Psoas muscle (tissue), 8 donors: ENCODE data around the gene IZUMO4. TPM values are rescaled to one million over a fixed set of nuclear protein-coding genes. Genes with fewer than 3 reads are reported as not detected.
A peak's percentile ranks its signal among the peaks of the same experiment; 100 is the strongest.

Source experiments
- ATAC-seq, 4 donors: fragments of 200-7000 bp; cut with Tn5 transposase; one replicate each; pipeline ENCODE4 v1.9.1; 2020; ENCODE audit warnings: moderate library complexity in 3 of 4, mild to moderate bottlenecking in 2 of 4
- DNase-seq, 2 donors: peaks; one replicate each; pipeline ENCODE4 v3.0.0-alpha.2; 2020
- H3K27ac ChIP-seq: fragments of 200-600 bp; one replicate; pipeline ENCODE4 v1.8.0; 2022
- H3K27me3 ChIP-seq, 3 donors: fragments of 200-600 bp in 1 of 3; one replicate each; pipeline versions ENCODE4 v1.6.1 to v1.8.0; 2013 to 2022; ENCODE audit warnings: low read length in 2 of 3, mild to moderate bottlenecking in 2 of 3, moderate library complexity in 1 of 3; ENCODE audit not compliant: insufficient read depth in 3 of 3
- H3K36me3 ChIP-seq, 2 donors: fragments of 200-600 bp in 1 of 2; one replicate each; pipeline versions ENCODE4 v1.6.1 to v1.8.0; 2013 to 2022; ENCODE audit warnings: low read depth in 1 of 2, mild to moderate bottlenecking in 1 of 2, moderate library complexity in 1 of 2; ENCODE audit not compliant: insufficient read depth in 1 of 2
- H3K4me1 ChIP-seq: fragments of 200-600 bp; one replicate; pipeline ENCODE4 v1.8.0; 2022
- H3K4me3 ChIP-seq: fragments of 200-600 bp; one replicate; pipeline ENCODE4 v1.8.0; 2022; ENCODE audit warnings: mild to moderate bottlenecking
- H3K9me3 ChIP-seq: fragments of 200-600 bp; one replicate; pipeline ENCODE4 v1.8.0; 2022
- WGBS, 3 donors: extraction: QIAGEN DNeasy Blood & Tissue Kit; methylation state at CpG; one replicate each; pipeline versions ENCODE4 v1.1.6 to v1.1.7; 2013; 5-methylcytosine and 5-hydroxymethylcytosine counted together
- intact Hi-C, 2 donors: fragments of 100-400 bp; cut with DNase I; formaldehyde crosslinking; loops; one replicate each; pipeline versions ENCODE4 v1.11.0 to v1.14.2; 2022
- polyA plus RNA-seq, 3 donors: library from polyadenylated mRNA; stranded (reverse); fragments of 200-250 nt; gene quantifications; one replicate each; pipeline ENCODE4 v1.2.3, GENCODE V29; 2013
- total RNA-seq, 4 donors: library from RNA; stranded (reverse); fragmentation: NEBNext Ultra II Directional in 2 of 4; extraction: Animal tissue kit (Norgen Biotek cat#: 25700) in 2 of 4; gene quantifications; one replicate each; pipeline versions ENCODE4 v1.2.1 to v1.2.4, GENCODE V29; 2021 to 2023
- TF ChIP-seq, protein P1 (sequence below): fragments of 200-600 bp; IDR thresholded peaks from one replicate; pipeline ENCODE4 v1.8.0; 2022; ENCODE audit warnings: antibody characterized with exemption
- donor health status: healthy with polysubstance abuse.
- donor health status: DM: no; HTN: no; CAD: no; lungs with moderate emphysema.
- donor health status: Bipolar disorder and iron deficiency.
- donor health status: healthy.
- donor health status: DM: yes; HTN: yes; CAD: no.
- donor health status: DM: no; HTN: no; CAD: no.
- donor health status: DM: no; HTN: no; CAD: no.
- donor health status: DM: yes; HTN: yes; CAD: no.

The IZUMO4 gene
- total and polyA plus RNA-seq, 7 donors: 0.69 to 3.0 (median 1.6) TPM

- 82 to 85% (median 83%) methylated on average over 23 of the region's 23 CpGs for WGBS, 3 donors
- no peaks in the 10 kb centered on the region for H3K9me3 ChIP-seq
- DNase-seq (no peak), ATAC-seq (peak in 1 of 4 donors; percentile 7)
- H3K4me3 ChIP-seq: no peak overlapping the region
- H3K27me3 ChIP-seq: no peaks in the 10 kb centered on the region
- H3K4me1 ChIP-seq: no peaks in the 10 kb centered on the region
- intact Hi-C loops: no loop called here
- H3K27ac ChIP-seq: no peak overlapping the region
- H3K36me3 ChIP-seq: peaks cover 3 to 100% of the 10 kb centered on the region in 2 donors
- TF ChIP-seq, protein P1, sequence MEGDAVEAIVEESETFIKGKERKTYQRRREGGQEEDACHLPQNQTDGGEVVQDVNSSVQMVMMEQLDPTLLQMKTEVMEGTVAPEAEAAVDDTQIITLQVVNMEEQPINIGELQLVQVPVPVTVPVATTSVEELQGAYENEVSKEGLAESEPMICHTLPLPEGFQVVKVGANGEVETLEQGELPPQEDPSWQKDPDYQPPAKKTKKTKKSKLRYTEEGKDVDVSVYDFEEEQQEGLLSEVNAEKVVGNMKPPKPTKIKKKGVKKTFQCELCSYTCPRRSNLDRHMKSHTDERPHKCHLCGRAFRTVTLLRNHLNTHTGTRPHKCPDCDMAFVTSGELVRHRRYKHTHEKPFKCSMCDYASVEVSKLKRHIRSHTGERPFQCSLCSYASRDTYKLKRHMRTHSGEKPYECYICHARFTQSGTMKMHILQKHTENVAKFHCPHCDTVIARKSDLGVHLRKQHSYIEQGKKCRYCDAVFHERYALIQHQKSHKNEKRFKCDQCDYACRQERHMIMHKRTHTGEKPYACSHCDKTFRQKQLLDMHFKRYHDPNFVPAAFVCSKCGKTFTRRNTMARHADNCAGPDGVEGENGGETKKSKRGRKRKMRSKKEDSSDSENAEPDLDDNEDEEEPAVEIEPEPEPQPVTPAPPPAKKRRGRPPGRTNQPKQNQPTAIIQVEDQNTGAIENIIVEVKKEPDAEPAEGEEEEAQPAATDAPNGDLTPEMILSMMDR: no peak
These were observed 16.0 kb downstream of the IZUMO4 start for GRCh38 chr19:2112516-2113320.

DNA sequence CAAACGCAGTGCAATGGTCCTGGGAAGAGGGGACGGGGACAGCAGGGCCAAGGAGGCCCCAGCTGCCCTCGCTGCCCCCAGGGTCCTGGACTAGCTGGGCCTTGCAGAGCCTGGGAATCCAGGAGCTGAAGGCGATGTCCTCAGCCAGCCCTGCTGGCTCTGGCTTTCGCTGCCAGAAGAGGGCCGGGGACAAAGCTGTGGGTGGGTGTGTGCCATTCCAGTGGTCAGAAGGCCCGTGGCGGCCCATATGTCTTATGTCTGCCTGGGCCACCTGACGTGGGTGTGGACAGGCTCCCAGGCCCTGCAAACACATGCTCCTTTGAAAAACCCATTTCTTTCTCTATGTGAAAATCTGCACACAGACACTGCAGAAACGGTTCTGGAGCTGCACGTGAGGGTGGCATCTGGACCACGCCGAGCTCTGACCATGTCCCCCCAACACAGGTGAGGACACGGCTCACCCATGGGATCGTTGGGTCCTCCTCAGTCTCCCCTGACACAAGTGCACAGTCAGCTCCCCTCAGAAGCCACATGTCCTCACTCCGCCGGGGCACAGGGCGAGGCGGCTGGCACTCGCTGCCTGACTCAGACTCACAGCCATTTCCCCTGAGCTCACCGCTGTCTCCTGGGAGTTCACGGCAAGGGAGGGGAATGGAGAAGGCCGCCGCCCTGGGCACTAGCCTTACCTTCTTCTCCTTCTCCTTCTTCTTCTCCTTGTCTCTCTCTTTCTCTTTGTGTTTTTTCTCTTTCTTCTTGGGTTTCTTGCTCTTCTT lies 16.9 kb downstream of the IZUMO4 start:
- TF ChIP-seq, protein P1: no peak
- no peak for DNase-seq
- no peaks in the 10 kb centered on the region for H3K9me3 ChIP-seq
- peak in 1 of 4 donors; percentile 36 for ATAC-seq
- H3K36me3 ChIP-seq: peaks cover 3 to 100% of the 10 kb centered on the region in 2 donors
- no peaks in the 10 kb centered on the region for H3K27me3 ChIP-seq
- H3K4me3 ChIP-seq: no peak overlapping the region
- no peak overlapping the region for H3K27ac ChIP-seq
- intact Hi-C loops: no loop called here
- 87 to 92% (median 89%) methylated on average over 23 to 24 of the region's 24 CpGs for WGBS, 3 donors
- H3K4me1 ChIP-seq: no peaks in the 10 kb centered on the region

DNA sequence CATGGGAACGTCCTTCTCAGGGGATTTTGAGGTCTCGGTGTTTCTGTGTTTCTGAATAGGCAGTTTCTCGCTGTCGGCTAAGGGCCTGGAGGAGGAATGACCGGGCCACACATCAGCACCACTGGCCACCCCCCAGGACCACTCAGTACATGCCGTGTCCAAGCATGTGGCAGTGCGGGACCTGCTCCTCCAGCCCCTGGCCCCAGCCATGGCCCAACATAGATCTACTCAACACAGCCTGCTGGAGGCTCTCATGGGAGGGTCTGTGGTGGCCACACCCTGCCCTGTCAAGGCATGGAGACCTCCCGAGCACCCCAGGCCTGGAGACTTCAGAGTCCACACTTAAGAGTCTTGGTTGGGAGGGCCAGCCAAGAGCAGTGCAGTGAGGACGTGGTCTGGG lies 17.5 kb downstream of the IZUMO4 start:
- TF ChIP-seq, protein P1: no peak
- ATAC-seq (no peak), DNase-seq (no peak)
- Histone ChIP-seq H3K4me1 (no peaks in the 10 kb centered on the region), H3K4me3 (no peak overlapping the region), H3K27me3 (no peaks in the 10 kb centered on the region), H3K9me3 (no peaks in the 10 kb centered on the region), H3K27ac (no peak overlapping the region), H3K36me3 (peaks cover 3 to 100% of the 10 kb centered on the region in 2 donors)
- WGBS, 3 donors: 91 to 95% (median 91%) methylated on average over 9 of the region's 9 CpGs
- intact Hi-C loops: no loop called here

- ATAC-seq (no peak), DNase-seq (no peak)
- TF ChIP-seq, protein P1: no peak
- peaks cover 3 to 100% of the 10 kb centered on the region in 2 donors for H3K36me3 ChIP-seq
- WGBS, 3 donors: 94 to 96% (median 94%) methylated on average over 21 of the region's 21 CpGs
- no peaks in the 10 kb centered on the region for H3K4me1 ChIP-seq
- H3K9me3 ChIP-seq: no peaks in the 10 kb centered on the region
- intact Hi-C loops: no loop called here
- no peak overlapping the region for H3K27ac ChIP-seq
- H3K4me3 ChIP-seq: no peak overlapping the region
- H3K27me3 ChIP-seq: no peaks in the 10 kb centered on the region
These were observed 18.1 kb downstream of the IZUMO4 start for GRCh38 chr19:2114821-2115220.
